Kidney (tissue), 14 donors: ENCODE results near the gene HLA-DRB1. TPM values are rescaled to one million over a fixed set of nuclear protein-coding genes. Genes with fewer than 3 reads are reported as not detected.

Experiments
- DNase-seq, 5 donors: peaks; one replicate each; pipeline ENCODE4 v3.0.0-alpha.2; 2013 to 2020
- FAIRE-seq: peaks from 2 replicates; lab custom pipeline; 2012; peaks lifted over from hg19 to GRCh38; lab: Jason Lieb, UNC
- H3K27ac ChIP-seq, 2 donors: one replicate each; pipeline ENCODE4 v1.7.0; 2013; ENCODE audit warnings: low read depth in 2 of 2, low read length in 2 of 2, inconsistent platforms in 1 of 2
- H3K27me3 ChIP-seq: one replicate; pipeline ENCODE4 v1.7.1; 2013; ENCODE audit warnings: low read length, inconsistent platforms; ENCODE audit not compliant: control insufficient read depth, insufficient read depth
- H3K36me3 ChIP-seq, 3 donors: one replicate each; pipeline versions ENCODE4 v1.7.0 to v1.7.1; 2013; ENCODE audit warnings: low read length in 3 of 3, control low read depth in 1 of 3, inconsistent platforms in 1 of 3; ENCODE audit not compliant: insufficient read depth in 3 of 3, control insufficient read depth in 2 of 3
- H3K4me1 ChIP-seq, 3 donors: one replicate each; pipeline versions ENCODE4 v1.7.0 to v1.7.1; 2013; ENCODE audit warnings: low read length in 3 of 3, inconsistent platforms in 1 of 3, low read depth in 1 of 3; ENCODE audit not compliant: control insufficient read depth in 2 of 3, insufficient read depth in 2 of 3
- H3K4me3 ChIP-seq, 3 donors: one replicate each; pipeline versions ENCODE4 v1.7.0 to v1.8.1; 2013; ENCODE audit warnings: low read length in 3 of 3, control low read depth in 1 of 3, inconsistent platforms in 1 of 3
- H3K9ac ChIP-seq, 3 donors: one replicate each; pipeline versions ENCODE4 v1.7.0 to v1.7.1; 2013; ENCODE audit warnings: low read length in 3 of 3, control low read depth in 1 of 3, inconsistent platforms in 1 of 3
- H3K9me3 ChIP-seq, 3 donors: one replicate each; pipeline versions ENCODE4 v1.7.0 to v1.7.1; 2013; ENCODE audit warnings: low read length in 3 of 3, control low read depth in 1 of 3, inconsistent platforms in 1 of 3; ENCODE audit not compliant: control insufficient read depth in 2 of 3, insufficient read depth in 1 of 3
- intact Hi-C: fragments of 100-400 bp; cut with DNase I; formaldehyde crosslinking; loops from one replicate; pipeline ENCODE4 v1.11.1; 2022
- polyA plus RNA-seq: library from polyadenylated mRNA; stranded (reverse); fragments of 350-450 nt; fragmentation: Illumina TruSeq; extraction: RNeasy Lipid Tissue Mini Kit (QIAGEN cat#74804); gene quantifications from one replicate; pipeline ENCODE4 v1.2.3, GENCODE V29; 2014; ENCODE audit warnings: low read depth, low replicate concordance; ENCODE audit not compliant: insufficient read depth
- total RNA-seq: library from RNA; stranded (reverse); fragmentation: NEBNext Ultra II Directional; extraction: Animal tissue kit (Norgen Biotek cat#: 25700); gene quantifications from one replicate; pipeline ENCODE4 v1.2.1, GENCODE V29; 2021
- TF ChIP-seq, protein P1 (sequence below): IDR thresholded peaks from 3 replicates; pipeline ENCODE4 v1.5.1; 2012; ENCODE audit warnings: mild to moderate bottlenecking, moderate library complexity, borderline replicate concordance; ENCODE audit not compliant: insufficient read depth; ENCODE audit errors: extremely low read depth
- donor health status: control.
- donor health status: control.
- donor health status: control.
- donor health status: control.
- donor health status: control.
- donor health status: DM: yes; HTN: yes; CAD: no.
- donor health status: Normal renal cell carcinoma (clear cell type).

Gene HLA-DRB1
- total and polyA plus RNA-seq, 2 donors from 2014 or later = 267 to 280 TPM

- intact Hi-C loops = no loop called here
- TF ChIP-seq, protein P1, sequence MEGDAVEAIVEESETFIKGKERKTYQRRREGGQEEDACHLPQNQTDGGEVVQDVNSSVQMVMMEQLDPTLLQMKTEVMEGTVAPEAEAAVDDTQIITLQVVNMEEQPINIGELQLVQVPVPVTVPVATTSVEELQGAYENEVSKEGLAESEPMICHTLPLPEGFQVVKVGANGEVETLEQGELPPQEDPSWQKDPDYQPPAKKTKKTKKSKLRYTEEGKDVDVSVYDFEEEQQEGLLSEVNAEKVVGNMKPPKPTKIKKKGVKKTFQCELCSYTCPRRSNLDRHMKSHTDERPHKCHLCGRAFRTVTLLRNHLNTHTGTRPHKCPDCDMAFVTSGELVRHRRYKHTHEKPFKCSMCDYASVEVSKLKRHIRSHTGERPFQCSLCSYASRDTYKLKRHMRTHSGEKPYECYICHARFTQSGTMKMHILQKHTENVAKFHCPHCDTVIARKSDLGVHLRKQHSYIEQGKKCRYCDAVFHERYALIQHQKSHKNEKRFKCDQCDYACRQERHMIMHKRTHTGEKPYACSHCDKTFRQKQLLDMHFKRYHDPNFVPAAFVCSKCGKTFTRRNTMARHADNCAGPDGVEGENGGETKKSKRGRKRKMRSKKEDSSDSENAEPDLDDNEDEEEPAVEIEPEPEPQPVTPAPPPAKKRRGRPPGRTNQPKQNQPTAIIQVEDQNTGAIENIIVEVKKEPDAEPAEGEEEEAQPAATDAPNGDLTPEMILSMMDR = no peak
- no peaks in the 10 kb centered on the region for H3K4me1 ChIP-seq
- no peaks in the 10 kb centered on the region for H3K27me3 ChIP-seq
- H3K4me3 ChIP-seq = no peak overlapping the region
- DNase-seq (no peak), FAIRE-seq (no peak)
- H3K9me3 ChIP-seq = no peaks in the 10 kb centered on the region
- H3K27ac ChIP-seq = no peak overlapping the region
- H3K36me3 ChIP-seq = no peaks in the 10 kb centered on the region
- H3K9ac ChIP-seq = no peak overlapping the region
These were observed 26.4 kb upstream of the HLA-DRB1 start for GRCh38 chr6:32615885-32616532.

DNA sequence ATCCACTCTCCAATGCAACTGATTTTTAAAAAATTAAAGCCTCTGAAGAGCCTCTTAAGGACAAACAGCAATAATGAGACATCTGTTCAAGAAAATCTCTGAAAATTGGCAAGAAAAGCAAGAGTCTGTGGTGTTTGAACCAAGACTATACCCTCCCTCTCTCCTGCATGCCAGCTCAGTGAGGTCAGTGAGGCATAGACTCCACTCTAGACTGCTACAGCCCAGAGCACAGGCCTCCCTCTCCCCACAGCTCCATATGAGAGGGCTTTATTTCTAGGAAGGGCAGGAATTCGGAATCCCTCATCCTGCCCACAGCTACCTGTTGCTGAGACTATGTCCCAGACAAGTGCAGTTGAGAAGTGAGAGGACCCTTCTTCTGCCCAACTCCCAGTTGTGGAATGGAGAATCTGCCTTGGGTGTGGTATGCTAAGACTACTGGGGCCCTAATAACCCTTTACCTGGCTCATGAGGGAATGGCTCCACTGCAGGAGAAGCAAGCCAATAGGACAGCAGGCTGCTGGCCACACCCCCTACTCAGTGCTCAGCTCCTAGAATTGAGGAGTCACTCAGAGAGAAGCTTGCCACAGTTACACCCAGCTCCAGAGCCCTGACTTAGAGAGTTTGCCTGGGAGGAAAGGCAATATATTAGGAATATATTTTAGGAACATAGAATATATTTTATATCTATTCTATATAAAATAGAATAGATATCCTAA is 24.9 kb upstream of the HLA-DRB1 start:
- Histone ChIP-seq H3K27ac (no peak overlapping the region), H3K9me3 (no peaks in the 10 kb centered on the region), H3K27me3 (no peaks in the 10 kb centered on the region), H3K9ac (no peak overlapping the region), H3K36me3 (no peaks in the 10 kb centered on the region), H3K4me1 (no peaks in the 10 kb centered on the region), H3K4me3 (no peak overlapping the region)
- intact Hi-C loops = no loop called here
- TF ChIP-seq, protein P1 = no peak
- DNase-seq (peak in 1 of 5 donors; percentile 13), FAIRE-seq (no peak)

GRCh38 chr6:32613475-32613874 is 23.8 kb upstream of the HLA-DRB1 start:
- FAIRE-seq (no peak), DNase-seq (no peak)
- Histone ChIP-seq H3K27me3 (no peaks in the 10 kb centered on the region), H3K9ac (no peak overlapping the region), H3K4me1 (no peaks in the 10 kb centered on the region), H3K4me3 (no peak overlapping the region), H3K9me3 (no peaks in the 10 kb centered on the region), H3K27ac (no peak overlapping the region), H3K36me3 (no peaks in the 10 kb centered on the region)
- TF ChIP-seq, protein P1 = no peak
- intact Hi-C loops = no loop called here
